SK-N-SH (cell line): ENCODE data around the gene SLC16A5. TPM values are rescaled to one million over a fixed set of nuclear protein-coding genes. Genes with fewer than 3 reads are reported as not detected.

Experiments
- CTCF ChIA-PET: fragments of 300-600, 350-600 bp; formaldehyde crosslinking; extraction: SDS; loops from one replicate; lab custom pipeline; 2021; lab: Yijun Ruan, JAX
- POLR2A ChIA-PET: fragments of 350-600 bp; sonication (Branson Sonifier 250); formaldehyde crosslinking; extraction: SDS; loops from one replicate; lab custom pipeline; 2020; ENCODE audit warnings: antibody characterized with exemption, inconsistent platforms; lab: Yijun Ruan, JAX
- DNase-seq: peaks from one replicate; pipeline ENCODE4 v3.0.0; 2012
- H2AFZ ChIP-seq: fragments of 200-600 bp; sonication (generic); 2 replicates; pipeline ENCODE4 v1.8.1; 2016; ENCODE audit warnings: antibody characterized with exemption, mild to moderate bottlenecking, low read depth
- H3F3A ChIP-seq: fragments of 200-600 bp; sonication (generic); replicated peaks from 2 replicates; pipeline ENCODE3; 2016; ENCODE audit warnings: antibody characterized with exemption, mild to moderate bottlenecking; ENCODE audit not compliant: insufficient read depth
- H3K27ac ChIP-seq, 2 experiments: fragments of 200-500 bp in 1 of 2; fragments of 200-600 bp in 1 of 2; sonication (Bioruptor generic) in 1 of 2; sonication (generic), shearing (Covaris generic) in 1 of 2; 2 replicates each; pipeline versions ENCODE4 v1.5.1 to v1.6.1; 2014 to 2016; ENCODE audit warnings: low read depth in 2 of 2, inconsistent platforms in 1 of 2, low read length in 1 of 2, mild to moderate bottlenecking in 1 of 2, mixed read lengths in 1 of 2
- H3K27me3 ChIP-seq: fragments of 200-600 bp; sonication (generic), shearing (Covaris generic); 2 replicates; pipeline ENCODE4 v1.6.1; 2016; ENCODE audit warnings: mixed run types; ENCODE audit not compliant: insufficient read depth
- H3K36me3 ChIP-seq, 2 experiments: fragments of 200-500 bp in 1 of 2; fragments of 200-600 bp in 1 of 2; sonication (Bioruptor generic) in 1 of 2; sonication (generic) in 1 of 2; replicated peaks in 1 of 2; 2 replicates each; pipeline versions ENCODE3 to v1.5.1; 2014 to 2016; ENCODE audit warnings: low read length in 1 of 2, mild to moderate bottlenecking in 1 of 2; ENCODE audit not compliant: insufficient read depth in 2 of 2, control insufficient read depth in 1 of 2
- H3K4me1 ChIP-seq, 2 experiments: fragments of 200-500 bp in 1 of 2; fragments of 200-600 bp in 1 of 2; sonication (Bioruptor generic) in 1 of 2; sonication (generic), shearing (Covaris generic) in 1 of 2; 2 replicates each; pipeline versions ENCODE4 v1.5.1 to v1.6.1; 2014 to 2016; ENCODE audit warnings: low read depth in 1 of 2, low read length in 1 of 2, mixed run types in 1 of 2; ENCODE audit not compliant: insufficient read depth in 2 of 2, control insufficient read depth in 1 of 2
- H3K4me2 ChIP-seq: fragments of 200-600 bp; sonication (generic), shearing (Covaris generic); 2 replicates; pipeline ENCODE4 v1.6.1; 2017; ENCODE audit warnings: mixed run types
- H3K4me3 ChIP-seq, 2 experiments: fragments of 200-500 bp in 1 of 2; fragments of 200-600 bp in 1 of 2; sonication (Bioruptor generic) in 1 of 2; sonication (generic), shearing (Covaris generic) in 1 of 2; 2 replicates each; pipeline versions ENCODE4 v1.5.1 to v1.8.1; 2014 to 2016; ENCODE audit warnings: low read depth in 2 of 2, inconsistent platforms in 1 of 2, low read length in 1 of 2, mild to moderate bottlenecking in 1 of 2, mixed read lengths in 1 of 2, moderate library complexity in 1 of 2
- H3K79me2 ChIP-seq: fragments of 200-600 bp; sonication (generic); 2 replicates; pipeline ENCODE4 v1.8.1; 2017; ENCODE audit warnings: mild to moderate bottlenecking; ENCODE audit not compliant: insufficient read depth
- H3K9ac ChIP-seq: fragments of 200-600 bp; sonication (generic); 2 replicates; pipeline ENCODE4 v1.6.1; 2017; ENCODE audit warnings: mixed run types
- H3K9me2 ChIP-seq: fragments of 200-600 bp; sonication (generic); 2 replicates; pipeline ENCODE4 v1.6.1; 2017; ENCODE audit warnings: mixed run types
- H3K9me3 ChIP-seq: fragments of 200-600 bp; sonication (generic); 2 replicates; pipeline ENCODE4 v1.6.1; 2017; ENCODE audit warnings: mixed run types, mild to moderate bottlenecking, moderate library complexity
- H4K20me1 ChIP-seq: fragments of 200-600 bp; sonication (generic); 2 replicates; pipeline ENCODE4 v1.6.1; 2017; ENCODE audit warnings: mild to moderate bottlenecking, mixed run types; ENCODE audit not compliant: insufficient read depth
- CHD2 ChIP-seq: fragments of 150-350 bp; IDR thresholded peaks from 2 replicates; pipeline ENCODE4 v1.6.1; 2018; ENCODE audit warnings: low read length; ENCODE audit not compliant: partially characterized antibody
- CTCF ChIP-seq: fragments of 200-600 bp; sonication (generic); IDR thresholded peaks from 2 replicates; pipeline ENCODE4 v1.6.1; 2017; ENCODE audit warnings: antibody characterized with exemption, mild to moderate bottlenecking, moderate library complexity
- ELF1 ChIP-seq: IDR thresholded peaks from 2 replicates; pipeline ENCODE4 v1.4.0; 2012
- EP300 ChIP-seq, 2 experiments: IDR thresholded peaks; 2 replicates each; pipeline versions ENCODE4 v1.4.0 to v1.6.1; 2012; ENCODE audit warnings: borderline replicate concordance in 1 of 2, low read depth in 1 of 2, low read length in 1 of 2
- EZH2phosphoT487 ChIP-seq: fragments of 200-600 bp; sonication (generic); IDR thresholded peaks from 2 replicates; pipeline ENCODE4 v1.6.1; 2017; ENCODE audit warnings: low read depth, mixed run types, mild to moderate bottlenecking, antibody characterized with exemption, moderate library complexity, borderline replicate concordance
- FOSL2 ChIP-seq: IDR thresholded peaks from 2 replicates; pipeline ENCODE4 v1.4.0; 2012; ENCODE audit warnings: low read depth, mild to moderate bottlenecking, moderate library complexity, borderline replicate concordance
- FOXM1 ChIP-seq: IDR thresholded peaks from 2 replicates; pipeline ENCODE4 v1.4.0; 2012; ENCODE audit warnings: low read depth, mild to moderate bottlenecking
- GABPA ChIP-seq: IDR thresholded peaks from 2 replicates; pipeline ENCODE4 v1.4.0; 2012; ENCODE audit warnings: low read depth, mild to moderate bottlenecking
- GATA2 ChIP-seq: sonication (generic); formaldehyde crosslinking; IDR thresholded peaks from 2 replicates; pipeline ENCODE4 v1.5.0; 2020; ENCODE audit warnings: mild to moderate bottlenecking, missing genetic modification reagents
- IRF3 ChIP-seq: fragments of 150-350 bp; IDR thresholded peaks from 2 replicates; pipeline ENCODE4 v1.6.1; 2016; ENCODE audit warnings: mild to moderate bottlenecking, low read depth, low read length
- JUND ChIP-seq: IDR thresholded peaks from 2 replicates; pipeline ENCODE4 v1.4.0; 2012
- MEF2A ChIP-seq: IDR thresholded peaks from 2 replicates; pipeline ENCODE4 v1.4.0; 2012; ENCODE audit warnings: low read depth, borderline replicate concordance
- NRF1 ChIP-seq: IDR thresholded peaks from 2 replicates; pipeline ENCODE4 v1.6.1; 2012; ENCODE audit warnings: low read depth, mild to moderate bottlenecking, low read length
- POLR2AphosphoS5 ChIP-seq: IDR thresholded peaks from 2 replicates; pipeline ENCODE4 v1.6.1; 2012; ENCODE audit warnings: low read depth, low read length
- RXRA ChIP-seq: IDR thresholded peaks from 2 replicates; pipeline ENCODE4 v1.4.0; 2012; ENCODE audit warnings: low read depth, mild to moderate bottlenecking, borderline replicate concordance
- SMC3 ChIP-seq: IDR thresholded peaks from 2 replicates; pipeline ENCODE4 v1.6.1; 2012; ENCODE audit warnings: low read depth, low read length, improper control_type of control experiment
- TCF12 ChIP-seq: IDR thresholded peaks from 2 replicates; pipeline ENCODE4 v1.4.0; 2012
- USF1 ChIP-seq: IDR thresholded peaks from 2 replicates; pipeline ENCODE4 v1.4.0; 2012; ENCODE audit warnings: low read depth, borderline replicate concordance
- YY1 ChIP-seq: IDR thresholded peaks from 2 replicates; pipeline ENCODE4 v1.4.0; 2012; ENCODE audit warnings: low read depth, mild to moderate bottlenecking
- ZBTB33 ChIP-seq: IDR thresholded peaks from 2 replicates; pipeline ENCODE4 v1.4.0; 2012; ENCODE audit warnings: low read depth, borderline replicate concordance
- WGBS: methylation state at CpG from one replicate; pipeline ENCODE4 v1.1.6; 2017; ENCODE audit warnings: low lambda C conversion rate; 5-methylcytosine and 5-hydroxymethylcytosine counted together
- polyA plus RNA-seq, 3 experiments: library from polyadenylated mRNA; depleted of rRNA; stranded (reverse); fragments of >200 nt; gene quantifications; 2 replicates each; pipeline ENCODE4 v1.2.3, GENCODE V29; 2012

Gene SLC16A5
- polyA plus RNA-seq, 1 of the 3 experiments (the other 2 are of a cell fraction): 0.03 TPM

GRCh38 chr17:75063201-75063600 lies 24.6 kb upstream of the SLC16A5 start:
- no peaks in the 10 kb centered on the region for H3K9me3 ChIP-seq
- POLR2A ChIA-PET: interaction anchor here (0.6 to 1.0 kb wide), 2 partner anchors 11 to 17 kb away, joined by 3 read pairs; no protein-coding TSS in a partner anchor
- no peak overlapping the region for H3K4me2 ChIP-seq
- H3K27me3 ChIP-seq: no peaks in the 10 kb centered on the region
- no peaks in the 10 kb centered on the region for H4K20me1 ChIP-seq
- no peak for DNase-seq
- H3K9ac ChIP-seq: no peak overlapping the region
- H3K36me3 ChIP-seq: peaks cover 26 to 64% of the 10 kb centered on the region in 2 experiments
- peaks cover 2% of the 10 kb centered on the region; the same call in 1 of the 2 replicates for H3K79me2 ChIP-seq
- TF ChIP-seq ELF1 (no peak), CHD2 (no peak)
- no peaks in the 10 kb centered on the region for H3F3A ChIP-seq
- CTCF ChIA-PET: interaction anchor here (0.8 to 1.8 kb wide), 11 partner anchors 9 to 140 kb away, joined by 3 to 9 read pairs (median 3); partner anchors contain the start of genes KCTD2, MRPL58, NT5C and OTOP2
- 91% methylated on average over 12 of the region's 13 CpGs for WGBS
- no peaks in the 10 kb centered on the region for H3K9me2 ChIP-seq
- H3K27ac ChIP-seq: no peak overlapping the region
- H2AFZ ChIP-seq: no peak overlapping the region
- no peaks in the 10 kb centered on the region for H3K4me1 ChIP-seq
- no peak overlapping the region for H3K4me3 ChIP-seq

GRCh38 chr17:75063626-75064025 lies 24.1 kb upstream of the SLC16A5 start:
- 90% methylated on average over 3 of the region's 3 CpGs for WGBS
- Histone ChIP-seq H3K9me2 (no peaks in the 10 kb centered on the region), H3F3A (no peaks in the 10 kb centered on the region), H3K4me1 (no peaks in the 10 kb centered on the region), H3K4me3 (no peak overlapping the region), H3K9me3 (no peaks in the 10 kb centered on the region), H3K27me3 (no peaks in the 10 kb centered on the region), H3K9ac (no peak overlapping the region), H2AFZ (no peak overlapping the region), H3K36me3 (peaks cover 24 to 64% of the 10 kb centered on the region in 2 experiments), H3K79me2 (no peaks in the 10 kb centered on the region), H4K20me1 (no peaks in the 10 kb centered on the region), H3K27ac (no peak overlapping the region), H3K4me2 (no peak overlapping the region)
- CTCF ChIA-PET: interaction anchor here (0.8 to 1.8 kb wide), 10 partner anchors 10 to 140 kb away, joined by 3 to 9 read pairs (median 4); partner anchors contain the start of genes KCTD2, MRPL58, OTOP2 and USH1G
- DNase-seq: no peak
- POLR2A ChIA-PET: no interaction called here
- TF ChIP-seq CHD2 (no peak), SMC3 (no peak), POLR2AphosphoS5 (no peak), CTCF (no peak), EZH2phosphoT487 (no peak), USF1 (no peak), ZBTB33 (no peak), FOXM1 (no peak), NRF1 (no peak), GABPA (no peak), MEF2A (no peak), ELF1 (no peak), FOSL2 (no peak), RXRA (no peak), EP300 (IDR thresholded peaks at IDR 0.05; ENCODE audit: borderline replicate concordance in 1 of 2, low read depth in 1 of 2, low read length in 1 of 2) (no peak), TCF12 (no peak), JUND (no peak), IRF3 (no peak), YY1 (no peak), GATA2 (CRISPR knock-in tag) (no peak)
